Astrocyte (in vitro differentiated cells and primary cell): ENCODE measurements around the gene ZC3H12D.
"Not testable (repeated sequence)": the region's sequence is repeated elsewhere in the genome, so short reads cannot be mapped to it uniquely, and the experiment has no call there.

Source experiments
- CTCF ChIP-seq: IDR thresholded peaks from 2 replicates; pipeline ENCODE4 v1.5.1; 2011; ENCODE audit warnings: low read depth, mild to moderate bottlenecking, inconsistent platforms, low read length, moderate library complexity; ENCODE audit not compliant: insufficient read depth
- EZH2 ChIP-seq: IDR thresholded peaks from 2 replicates; pipeline ENCODE4 v1.6.1; 2012; ENCODE audit warnings: mild to moderate bottlenecking, low read length, inconsistent platforms; ENCODE audit not compliant: insufficient read depth

GRCh38 chr6:149444360-149445094, 40.3 kb downstream of the ZC3H12D start:
- not testable (repeated sequence) for TF ChIP-seq CTCF, EZH2
